GM21723 (cell line): ENCODE measurements around the gene MREG.
"Not testable (repeated sequence)": the region's sequence is repeated elsewhere in the genome, so short reads cannot be mapped to it uniquely, and the experiment has no call there.

ENCODE experiments used
- ATAC-seq: cut with Tn5 transposase; IDR thresholded peaks from one replicate; pipeline ENCODE4 v1.9.1; 2021; ENCODE audit warnings: mild to moderate bottlenecking, moderate library complexity; ENCODE audit not compliant: unreplicated experiment

Gene MREG

GRCh38 chr2:216021768-216022565 lies 8.6 kb upstream of the MREG start:
- no peak for ATAC-seq

GRCh38 chr2:216018709-216019108 lies 5.4 kb upstream of the MREG start:
- no peak for ATAC-seq

- peak; percentile 33 for ATAC-seq
Observed at GRCh38 chr2:216017365-216017764, 4.0 kb upstream of the MREG start.

- no peak for ATAC-seq
Observed at GRCh38 chr2:216016581-216016980, 3.2 kb upstream of the MREG start.

- ATAC-seq, result peak; percentile 80
Observed at GRCh38 chr2:216015722-216016464, 2.5 kb upstream of the MREG start.

- no peak for ATAC-seq
Observed at GRCh38 chr2:216014986-216015385, 1.6 kb upstream of the MREG start.

- ATAC-seq, result no peak
Observed at GRCh38 chr2:216014006-216014405, 655 bp upstream of the MREG start.

- ATAC-seq, result no peak
Observed at GRCh38 chr2:216012830-216013079, 596 bp downstream of the MREG start.

- ATAC-seq, result no peak
Observed at GRCh38 chr2:216012133-216012829, 1.1 kb downstream of the MREG start.

- ATAC-seq, result not testable (repeated sequence)
Observed at GRCh38 chr2:216009215-216009614, 4.1 kb downstream of the MREG start.

- no peak for ATAC-seq
Observed at GRCh38 chr2:216008387-216008786, 5.0 kb downstream of the MREG start.

GRCh38 chr2:216006164-216006663 lies 7.1 kb downstream of the MREG start:
- peak; percentile 39 for ATAC-seq

- no peak for ATAC-seq
Observed at GRCh38 chr2:216004697-216005283, 8.6 kb downstream of the MREG start.

- ATAC-seq, result no peak
Observed at GRCh38 chr2:216003876-216004696, 9.3 kb downstream of the MREG start.

- ATAC-seq, result no peak
Observed at GRCh38 chr2:216002693-216003092, 10.7 kb downstream of the MREG start.

GRCh38 chr2:216002101-216002678 lies 11.2 kb downstream of the MREG start:
- ATAC-seq, result no peak

- ATAC-seq, result no peak
Observed at GRCh38 chr2:216001216-216002100, 11.9 kb downstream of the MREG start.

- ATAC-seq, result no peak
Observed at GRCh38 chr2:215998636-215999035, 14.7 kb downstream of the MREG start.

- ATAC-seq, result no peak
Observed at GRCh38 chr2:215997219-215997618, 16.1 kb downstream of the MREG start.
